ENCODE results near the gene RGS6.

Gene RGS6

DNA sequence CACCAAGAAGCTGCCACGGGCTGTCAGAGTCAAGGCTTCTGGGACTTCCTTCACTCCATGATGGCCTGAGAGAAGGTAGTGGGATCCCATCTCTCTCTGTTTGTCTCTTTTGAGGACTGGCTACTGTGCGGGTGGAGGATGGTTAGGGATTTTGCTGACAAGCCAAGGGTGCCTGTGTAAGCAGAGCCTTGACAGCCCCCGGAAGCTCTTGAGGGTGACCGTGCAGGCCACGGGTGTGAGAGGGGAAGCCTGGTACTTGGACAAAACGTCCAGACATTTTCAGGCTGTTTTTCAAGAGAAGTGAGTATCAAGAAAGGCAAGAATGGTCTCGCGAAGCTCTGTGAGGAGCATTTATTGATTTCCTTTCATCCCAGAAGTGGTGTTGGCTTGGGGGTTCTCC lies 609.3 kb downstream of the RGS6 start:
- no peak for DNase-seq

DNA sequence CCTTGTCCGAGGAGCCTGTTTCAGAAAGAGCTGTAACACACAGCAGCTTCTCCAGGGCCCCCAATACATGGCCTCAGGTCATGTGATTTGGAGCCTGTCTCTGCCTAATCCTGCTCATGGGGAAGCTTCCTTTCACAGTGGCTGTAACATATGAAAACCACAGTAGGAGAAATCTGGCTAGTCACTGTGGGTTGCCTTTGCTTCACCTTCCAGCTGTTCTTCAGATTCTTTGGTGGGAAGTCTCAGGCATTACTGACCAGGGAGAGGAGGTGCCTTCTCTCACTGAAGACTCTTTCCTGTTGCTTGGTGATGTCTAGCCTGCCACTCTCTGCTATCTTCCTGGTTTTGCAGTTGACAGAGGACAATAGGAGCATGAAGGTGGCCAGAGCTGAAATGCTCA lies 611.1 kb downstream of the RGS6 start:
- no peak for DNase-seq

DNA sequence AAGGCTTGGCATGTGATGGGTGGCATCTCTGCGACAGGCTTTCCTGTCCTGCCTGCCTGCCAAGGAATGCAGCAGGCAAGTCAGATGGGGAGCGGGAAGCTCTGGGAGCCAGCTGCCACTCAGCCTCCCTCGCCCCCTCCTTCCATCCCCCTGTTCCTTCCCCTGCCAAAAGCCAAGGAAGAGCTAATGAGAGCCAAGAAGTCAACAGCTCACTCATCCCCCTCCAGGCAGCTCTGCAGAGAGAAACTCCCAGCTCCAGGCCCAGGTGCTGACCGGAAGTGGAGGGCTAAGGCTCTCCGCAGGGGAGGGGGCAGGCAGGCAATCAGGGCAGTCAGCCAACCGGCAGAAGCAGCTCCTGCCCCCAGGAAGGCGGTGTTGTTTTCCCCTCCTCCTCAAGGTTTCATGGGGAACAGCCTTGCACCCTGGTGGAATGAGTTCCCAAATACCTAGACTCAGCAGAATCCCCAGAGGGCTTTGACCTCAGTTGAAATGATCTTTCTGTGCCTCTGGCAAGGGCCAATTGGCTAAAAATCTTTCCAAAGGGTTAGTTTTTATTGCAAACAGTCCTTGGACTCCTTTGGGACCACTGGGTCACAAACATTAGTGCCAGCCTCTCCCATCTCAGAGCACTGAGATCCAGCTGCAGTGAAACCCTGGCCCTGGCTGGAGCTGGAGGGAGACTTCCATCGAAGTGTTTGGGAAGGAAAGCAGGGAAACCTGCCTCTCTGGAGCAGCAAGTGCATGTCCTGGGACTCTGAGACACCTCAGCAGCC lies 612.6 kb downstream of the RGS6 start:
- DNase-seq, result no peak

DNA sequence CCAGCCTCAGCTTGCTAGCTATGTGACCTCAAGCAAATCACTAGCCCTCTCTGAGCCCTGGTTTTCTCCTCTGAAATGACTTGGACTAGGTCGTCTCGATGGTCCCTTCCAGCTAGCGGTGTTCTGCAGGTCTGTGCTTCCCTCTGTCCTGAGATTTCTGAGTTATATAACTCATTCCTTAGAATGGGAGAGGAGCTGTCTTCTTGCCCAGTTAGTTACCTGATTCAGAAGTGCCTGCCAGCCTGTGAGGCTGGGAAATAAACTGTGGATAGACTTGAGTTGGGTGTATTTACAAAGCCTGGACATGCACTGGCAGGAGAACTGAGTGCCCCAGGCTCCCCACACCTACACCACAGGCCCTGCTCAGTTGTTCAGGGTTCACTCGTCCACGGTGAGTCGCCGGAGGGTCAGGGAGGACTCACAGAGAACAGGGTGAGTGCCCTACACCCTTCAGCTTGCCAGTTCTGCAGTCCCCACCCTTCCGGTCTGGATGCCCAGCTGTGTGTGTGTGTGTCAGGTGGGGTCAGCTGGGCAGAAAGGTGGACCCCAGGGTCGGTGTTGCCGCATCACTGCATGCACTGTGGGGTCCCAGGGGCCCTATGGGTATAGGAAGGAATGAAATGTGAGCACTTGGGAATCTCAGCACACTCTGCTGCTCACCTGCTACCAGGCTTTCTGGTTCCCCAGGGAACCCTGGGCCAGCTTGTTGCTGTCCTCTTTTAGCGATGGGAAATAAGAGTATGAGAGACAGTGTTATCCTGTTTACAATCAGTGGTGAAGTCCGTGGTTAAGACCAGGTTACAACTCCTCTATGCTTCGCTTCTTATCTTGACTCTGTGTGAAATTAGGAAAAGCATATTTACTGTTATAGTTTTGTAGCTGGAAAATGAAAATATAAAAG lies 613.4 kb downstream of the RGS6 start:
- DNase-seq, result no peak

DNA sequence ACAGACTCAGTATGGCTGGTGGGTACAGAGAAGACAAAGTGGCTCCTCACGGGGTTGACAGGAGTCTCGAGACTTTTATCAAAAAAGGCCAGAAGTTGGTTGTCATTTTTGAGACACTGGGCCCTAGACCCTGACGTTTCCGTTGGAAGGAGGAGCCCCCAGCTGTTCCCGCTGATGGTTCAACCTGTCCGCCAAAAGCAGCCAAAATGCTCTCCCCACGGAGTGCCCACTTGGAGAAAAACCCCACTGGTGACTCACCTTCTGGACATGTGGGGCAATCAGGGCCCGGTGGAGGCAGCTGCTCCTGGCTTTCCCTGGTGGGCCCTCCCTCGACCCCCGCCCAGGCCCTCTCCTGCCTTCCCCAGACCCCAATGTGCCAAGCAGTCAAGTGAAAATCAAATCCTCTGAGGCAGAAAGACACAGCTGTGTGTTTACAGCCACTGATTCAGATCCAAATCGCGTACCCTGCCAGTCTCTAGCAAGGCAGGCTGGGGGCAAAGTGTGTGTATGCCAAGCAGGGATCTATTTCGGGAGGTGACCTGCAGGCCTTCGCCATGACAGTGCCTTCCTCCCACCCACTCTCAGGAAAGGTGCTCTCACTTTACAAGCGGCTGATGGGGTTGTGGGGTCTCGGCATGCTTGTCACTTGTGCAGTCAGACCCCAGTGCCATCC lies 614.3 kb downstream of the RGS6 start:
- no peak for DNase-seq

DNA sequence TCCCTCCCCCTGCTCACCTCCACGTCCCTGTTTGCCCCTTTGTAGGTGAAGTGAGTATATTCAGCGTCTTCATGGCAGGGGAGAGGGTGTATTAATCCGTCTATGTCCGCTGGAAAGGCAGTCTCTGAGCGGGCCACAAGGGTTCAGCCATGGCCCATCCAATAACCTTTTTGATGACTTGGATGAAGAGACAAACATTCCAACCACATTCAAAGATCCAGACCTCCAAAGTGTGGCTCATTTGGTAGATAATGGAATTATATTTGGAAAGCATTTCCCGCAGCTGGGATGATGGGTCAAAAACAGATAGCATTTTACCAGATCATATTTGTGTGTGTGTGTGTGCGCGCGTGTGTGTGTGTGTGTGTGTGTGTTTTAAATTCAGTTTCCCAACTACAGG lies 615.8 kb downstream of the RGS6 start:
- DNase-seq, result no peak

DNA sequence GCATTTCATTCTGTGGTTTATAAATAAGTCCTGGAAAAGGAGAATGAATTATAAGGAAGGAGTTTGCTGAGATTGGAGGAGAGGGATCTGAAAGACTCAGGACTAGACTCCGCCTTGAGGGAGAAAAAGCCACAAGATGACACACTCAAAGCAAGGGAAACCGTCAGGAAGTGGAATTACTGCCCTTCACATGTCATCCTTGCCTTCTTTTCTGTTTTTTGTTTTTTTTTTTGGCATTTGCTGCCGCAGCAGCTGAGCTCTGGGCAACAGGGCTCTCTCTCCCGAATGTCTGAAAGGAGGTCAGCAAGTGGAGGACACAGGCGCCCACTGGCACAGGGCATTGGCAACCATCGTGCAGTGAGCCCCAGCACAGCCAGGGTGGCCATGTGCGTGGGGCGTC lies 616.8 kb downstream of the RGS6 start:
- DNase-seq, result no peak

DNA sequence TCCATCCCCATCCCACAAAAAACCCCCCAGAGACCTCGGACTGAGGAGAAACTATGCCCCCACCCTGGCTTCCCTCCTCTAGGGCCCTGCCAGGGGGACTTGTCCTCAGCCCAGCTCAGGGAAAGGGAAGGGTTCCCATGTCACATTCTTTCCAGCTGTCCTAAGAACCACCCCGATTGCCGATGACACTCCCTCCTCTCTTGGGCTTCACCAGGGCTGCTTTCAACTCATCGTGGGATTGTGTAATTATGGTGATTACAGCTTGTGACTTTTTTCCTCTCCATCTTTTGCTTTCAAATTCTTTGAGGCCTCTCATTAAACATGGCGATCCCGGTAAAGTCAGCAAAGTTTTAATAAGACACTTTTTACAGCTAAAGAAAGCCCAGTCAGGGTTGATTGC lies 617.6 kb downstream of the RGS6 start:
- no peak for DNase-seq

DNA sequence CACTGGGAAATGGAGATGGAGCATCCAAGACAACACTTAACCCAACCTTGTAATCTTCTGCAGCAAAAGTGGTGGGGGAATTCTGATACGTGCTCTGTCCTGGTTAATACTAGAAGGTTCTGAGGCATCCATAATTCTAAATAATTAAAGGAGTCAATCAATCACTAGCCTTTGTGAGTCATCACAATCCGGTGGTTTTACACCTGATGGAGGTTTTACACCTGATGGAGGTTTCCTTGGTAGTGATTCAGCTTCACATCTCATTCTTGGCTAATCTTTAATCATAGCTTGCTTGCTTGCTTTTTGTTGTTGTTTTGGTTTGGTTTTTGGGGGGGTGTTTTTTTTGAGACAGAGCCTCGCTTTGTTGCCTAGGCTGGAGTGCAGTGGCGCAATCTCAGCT lies 618.3 kb downstream of the RGS6 start:
- no peak for DNase-seq

DNA sequence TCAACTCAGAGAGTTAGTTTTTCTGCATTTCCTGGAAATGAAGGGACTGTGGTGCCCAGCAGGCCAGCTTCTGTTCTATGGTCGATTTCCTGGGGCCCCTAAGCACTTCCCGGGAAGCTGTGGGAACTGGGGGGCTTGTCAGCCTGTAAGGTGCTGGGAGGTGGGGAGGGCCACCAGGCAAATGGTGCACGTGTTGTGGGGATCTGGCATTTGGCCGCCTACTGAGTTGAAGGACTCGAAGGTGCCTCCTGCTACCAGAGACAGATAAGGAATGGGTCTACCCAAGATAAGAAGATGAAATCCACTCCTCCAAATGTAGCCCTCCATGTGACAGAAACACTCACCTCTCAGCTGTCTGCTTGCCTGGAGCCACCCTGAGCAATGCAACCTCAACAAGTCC lies 620.0 kb downstream of the RGS6 start:
- no peak for DNase-seq

DNA sequence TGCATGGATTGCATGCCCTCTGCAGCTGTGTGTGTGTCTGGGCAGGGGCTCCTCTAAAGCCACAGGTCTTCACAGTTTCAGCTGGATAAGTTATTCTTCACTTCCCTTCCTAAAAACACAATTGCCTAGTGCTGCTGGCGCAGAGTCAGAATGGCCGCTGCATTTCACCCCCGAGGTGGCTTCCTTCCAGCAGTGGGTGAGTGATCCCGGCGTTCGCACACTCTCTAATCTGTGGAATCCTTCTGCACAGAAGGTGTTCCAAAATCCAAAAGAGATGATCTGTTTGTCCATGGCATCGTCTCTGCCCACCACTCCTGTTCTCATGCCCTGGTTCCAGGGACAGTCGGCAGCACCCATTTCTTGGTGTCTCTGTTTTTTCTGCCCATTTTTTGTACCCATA lies 620.9 kb downstream of the RGS6 start:
- DNase-seq, result no peak

DNA sequence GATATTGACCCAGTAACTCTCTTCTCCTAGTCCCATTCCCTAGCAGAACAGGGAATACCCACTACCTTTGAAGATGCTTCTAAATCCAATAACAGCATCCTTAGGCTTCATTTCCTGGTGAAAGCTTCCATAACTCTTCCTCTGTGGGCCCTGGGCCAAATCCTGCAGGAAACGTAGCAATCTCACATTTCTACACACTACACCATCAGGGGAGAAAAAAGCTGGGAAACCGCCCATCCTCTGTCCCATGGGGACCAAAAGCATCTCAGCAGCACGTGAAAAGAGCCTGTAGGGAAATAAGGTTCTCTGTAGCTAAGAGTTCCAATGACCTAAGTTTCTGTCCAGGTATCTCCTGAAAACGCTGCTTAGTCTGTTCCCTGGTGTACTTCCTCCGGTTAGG lies 621.4 kb downstream of the RGS6 start:
- DNase-seq, result no peak

DNA sequence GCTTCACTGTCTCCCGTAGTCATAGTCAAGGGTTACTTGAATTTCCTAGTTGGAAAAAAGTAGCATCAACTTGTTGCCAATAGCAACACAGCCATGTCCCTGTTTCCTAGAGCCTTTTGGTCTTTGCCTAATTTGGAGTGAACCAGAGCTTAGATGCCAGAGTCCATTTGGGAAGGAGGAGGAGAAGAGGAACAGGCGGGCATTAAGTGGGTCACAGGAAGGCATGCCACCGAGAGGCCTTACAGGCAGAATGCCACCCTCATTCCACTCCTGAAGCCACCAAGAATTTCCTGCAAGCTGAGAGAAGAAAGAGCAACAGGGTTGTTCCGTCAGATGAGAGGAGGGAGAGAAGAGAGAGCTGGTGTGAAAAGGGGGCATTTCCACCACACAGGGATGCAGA lies 622.2 kb downstream of the RGS6 start:
- DNase-seq, result no peak

DNA sequence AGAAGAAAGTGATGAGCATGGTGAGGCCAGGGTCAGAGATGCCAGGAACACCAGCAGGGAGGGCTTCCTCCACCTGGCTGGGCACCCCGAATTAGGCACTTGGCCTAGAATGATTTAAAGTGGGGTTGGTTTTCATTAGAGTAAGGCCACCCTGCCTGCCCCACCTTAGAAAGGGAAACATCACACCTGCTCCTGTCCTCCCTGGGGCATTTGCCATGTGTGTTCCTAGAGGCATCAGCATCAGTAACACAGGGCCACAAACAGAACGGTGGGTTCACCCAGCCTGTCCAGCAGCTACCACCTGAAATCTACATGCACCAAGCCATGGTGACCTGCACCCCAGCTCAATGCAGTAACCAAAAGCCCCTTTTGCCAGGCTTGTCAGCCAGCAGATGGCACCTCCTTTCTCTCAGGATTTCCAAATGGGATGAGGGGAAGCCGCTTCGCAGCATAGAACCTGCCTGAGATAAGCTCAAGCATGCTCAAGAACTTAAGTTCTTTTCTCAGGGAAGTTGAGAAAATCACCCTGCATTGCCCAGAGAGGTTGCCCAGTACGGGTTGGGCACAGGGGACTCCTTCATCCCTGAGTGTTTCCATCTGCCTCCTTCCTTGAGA lies 622.9 kb downstream of the RGS6 start:
- no peak for DNase-seq

DNA sequence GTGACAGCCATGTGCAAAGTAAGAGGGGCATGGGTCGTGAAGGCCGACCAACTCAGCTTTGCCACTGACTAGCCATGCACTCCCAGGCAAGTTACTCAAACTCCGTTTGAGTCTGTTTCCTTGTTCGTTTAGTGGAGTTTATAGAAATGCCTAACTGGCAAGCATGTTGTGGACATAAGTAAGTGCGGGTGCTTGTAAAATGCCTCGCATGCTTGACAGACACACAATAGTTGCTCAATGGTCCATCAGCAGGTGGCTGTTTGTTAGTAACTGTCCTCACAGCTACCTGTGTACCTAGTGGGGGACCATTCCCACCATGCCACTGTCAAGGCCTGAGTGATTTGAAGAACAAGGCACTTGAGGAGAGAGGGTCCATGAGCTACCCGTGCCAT lies 623.4 kb downstream of the RGS6 start:
- DNase-seq, result no peak

DNA sequence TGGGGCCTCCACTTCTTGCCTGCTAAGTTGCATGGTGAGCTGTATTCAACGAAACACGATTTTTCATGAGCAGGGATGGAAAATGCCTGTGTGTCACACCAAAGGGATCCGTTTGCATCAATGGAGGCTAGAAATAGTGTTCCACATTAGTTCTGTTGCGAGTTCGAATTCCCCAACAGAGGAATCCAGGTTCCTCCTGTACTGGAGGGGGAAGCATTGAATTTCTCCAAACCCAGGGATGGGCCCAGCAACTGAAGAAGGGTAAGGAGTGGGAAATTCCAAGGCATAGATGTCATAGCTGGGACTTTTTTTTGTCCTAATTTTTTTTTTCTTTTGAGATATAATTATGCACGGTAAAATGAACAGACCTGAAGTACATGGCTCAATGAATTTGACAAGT lies 625.4 kb downstream of the RGS6 start:
- no peak for DNase-seq

DNA sequence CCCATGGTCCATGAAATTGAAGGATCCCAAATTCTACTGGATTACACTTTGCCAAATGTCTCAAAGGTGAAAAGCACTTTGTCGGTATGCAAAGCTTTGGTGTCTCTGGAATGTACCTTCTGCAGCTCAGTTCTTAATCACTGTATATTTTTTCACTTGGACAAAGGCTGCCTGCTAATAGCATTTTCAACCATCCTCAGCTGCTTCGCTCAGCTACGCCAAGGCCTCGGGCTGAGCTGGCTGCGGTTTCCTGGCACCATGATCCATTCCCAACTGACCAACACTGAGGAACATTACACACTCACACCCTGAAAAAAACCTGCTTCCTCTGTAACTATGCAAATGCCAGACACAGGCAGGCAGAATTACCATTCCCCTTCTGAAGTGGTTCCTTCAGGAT lies 626.5 kb downstream of the RGS6 start:
- peak; percentile 67 for DNase-seq

DNA sequence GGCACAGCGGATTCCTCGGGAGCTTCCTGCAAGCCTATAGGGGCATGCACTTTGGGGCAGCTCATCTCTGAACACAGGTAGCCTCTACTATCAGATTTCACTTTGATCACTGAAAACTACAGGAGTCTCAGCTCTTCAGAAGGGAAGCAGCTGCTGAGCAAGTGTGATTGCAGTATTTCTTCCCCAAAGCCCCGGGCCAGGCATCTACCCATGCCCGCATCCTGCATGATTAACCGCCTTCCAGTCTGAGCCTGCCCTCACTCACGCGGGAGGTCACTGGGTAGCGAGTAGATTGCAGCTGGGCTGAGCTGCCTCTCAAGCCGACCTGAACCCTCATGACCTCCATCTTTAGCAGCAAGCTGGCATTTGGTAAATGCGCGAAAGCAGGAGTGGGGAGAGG lies 627.0 kb downstream of the RGS6 start:
- DNase-seq, result no peak

DNA sequence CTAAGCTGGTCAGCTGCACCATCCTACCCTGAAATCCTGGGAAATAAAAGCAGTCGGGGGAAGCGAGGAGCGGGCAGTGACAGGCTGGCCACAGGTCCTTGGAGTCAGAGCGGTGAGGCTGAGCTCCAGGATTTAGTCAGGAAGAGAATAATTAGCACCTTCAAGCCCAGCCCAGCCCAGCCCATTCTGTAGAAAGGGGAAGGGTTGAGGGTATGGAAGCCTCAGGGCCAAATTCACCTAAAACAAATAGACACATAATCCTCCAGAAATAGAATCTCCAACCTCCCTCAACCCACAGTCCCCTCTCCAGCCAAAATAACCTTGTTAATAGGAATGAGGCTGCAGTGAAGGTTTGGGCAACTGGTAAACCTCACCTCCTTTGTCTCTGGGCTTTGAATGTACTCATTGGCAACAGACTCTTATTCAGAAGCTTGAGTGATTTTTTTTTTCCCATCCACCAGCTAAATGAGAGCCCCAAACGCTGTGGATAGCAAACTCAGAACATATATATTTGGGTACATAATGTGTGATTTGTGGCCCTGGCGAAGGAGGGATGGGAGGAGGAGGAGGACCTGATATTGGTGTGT lies 627.5 kb downstream of the RGS6 start:
- no peak for DNase-seq

DNA sequence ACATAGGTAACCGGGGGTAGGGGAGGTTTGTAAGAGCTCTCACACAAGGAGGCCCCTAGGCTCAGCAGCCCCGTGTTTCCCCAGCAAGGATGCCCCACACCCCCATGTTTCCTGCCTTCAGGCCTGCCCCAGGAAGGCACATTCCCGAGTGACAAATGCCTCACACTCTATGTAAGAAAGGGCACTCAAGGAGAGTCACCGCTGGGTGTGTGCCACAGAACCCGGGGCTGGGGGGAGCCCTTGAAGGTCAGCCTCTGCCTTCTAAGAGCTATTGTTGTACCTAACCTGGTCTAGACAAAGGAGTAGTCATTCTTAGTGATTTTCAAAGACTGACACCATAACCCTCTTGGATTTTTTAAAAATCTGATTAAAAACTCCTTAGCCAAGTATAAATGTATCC lies 628.1 kb downstream of the RGS6 start:
- DNase-seq, result no peak

DNA sequence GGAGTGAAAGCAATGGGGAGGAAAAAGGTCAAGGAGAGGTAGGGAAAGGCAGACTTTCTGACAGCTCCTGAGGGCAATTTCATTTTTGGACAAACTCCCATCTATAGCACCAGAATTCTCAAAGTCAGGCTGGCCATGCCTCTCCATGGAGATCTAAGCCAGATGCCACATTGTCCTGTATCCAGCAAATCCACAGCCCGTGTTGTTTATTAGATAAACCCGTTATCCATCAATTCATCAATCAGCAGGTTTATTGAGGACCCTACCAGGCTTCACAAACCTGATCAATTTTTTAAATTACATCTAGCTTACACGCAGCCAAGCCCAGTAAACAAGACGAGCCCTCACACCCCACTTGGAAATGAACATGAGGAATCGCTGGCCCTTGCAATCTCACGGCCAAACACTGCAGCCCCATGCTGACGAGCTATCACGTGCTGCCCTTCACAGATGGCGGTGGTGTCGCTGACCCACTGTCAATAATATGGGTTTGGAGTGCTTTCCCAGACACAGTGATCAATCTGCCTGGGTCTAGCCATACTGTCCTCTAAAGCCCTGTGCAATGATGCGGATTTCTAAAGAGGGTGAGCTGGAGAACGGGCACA lies 628.8 kb downstream of the RGS6 start:
- DNase-seq, result no peak

DNA sequence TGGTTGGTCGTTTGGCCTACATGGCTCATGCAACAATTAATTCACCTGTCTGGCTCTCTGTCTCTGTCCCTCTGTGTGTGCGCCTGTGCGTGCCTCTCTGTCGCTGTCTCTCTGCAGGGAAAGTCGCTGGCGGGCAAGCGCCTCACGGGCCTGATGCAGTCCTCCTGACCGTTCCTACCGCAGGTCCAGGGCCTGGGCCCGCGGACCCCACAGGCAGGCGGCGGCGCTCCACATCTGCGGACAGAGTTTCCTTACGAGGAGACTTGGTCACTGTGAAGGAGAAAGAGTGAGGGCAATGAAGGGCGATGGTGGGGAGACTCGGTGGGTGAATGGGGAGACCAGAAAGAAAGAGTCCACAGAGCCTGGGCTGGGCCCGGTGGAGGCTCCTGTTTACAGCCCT lies 630.1 kb downstream of the RGS6 start:
- no peak for DNase-seq

DNA sequence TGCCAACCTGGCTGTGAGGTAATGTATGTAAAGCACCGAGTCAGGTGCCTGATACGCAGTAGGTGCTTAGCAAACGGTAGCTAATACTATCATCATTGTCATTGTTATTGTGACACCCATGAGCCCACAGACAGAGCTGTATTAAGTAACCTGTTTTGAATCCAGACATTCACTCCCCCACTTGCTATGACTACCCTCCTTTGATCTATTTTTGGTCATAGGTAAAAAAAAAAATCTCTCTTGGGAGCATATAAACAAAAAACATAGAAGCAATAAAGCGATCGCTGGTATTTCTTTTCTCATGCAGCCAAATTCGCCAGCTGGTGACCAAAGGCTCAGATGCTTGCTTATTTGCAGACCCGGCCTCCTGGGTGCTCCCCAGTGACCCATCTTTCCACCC lies 631.4 kb downstream of the RGS6 start:
- DNase-seq, result no peak
